GM12873 (cell line): ENCODE data around the gene ZSWIM9.

Experiments
- CTCF ChIP-seq: IDR thresholded peaks from 2 replicates; pipeline ENCODE4 v1.5.1; 2012; ENCODE audit warnings: low read depth, mild to moderate bottlenecking, moderate library complexity, low read length, control low read depth; ENCODE audit not compliant: insufficient read depth; ENCODE audit errors: missing control alignments

The ZSWIM9 gene

GRCh38 chr19:48221628-48222027 lies 51.1 kb downstream of the ZSWIM9 start:
- no peak for TF ChIP-seq CTCF

- no peak for TF ChIP-seq CTCF
Observed at GRCh38 chr19:48230555-48231129, 60.2 kb downstream of the ZSWIM9 start.

GRCh38 chr19:48237057-48237456 lies 66.6 kb downstream of the ZSWIM9 start:
- no peak for TF ChIP-seq CTCF

- TF ChIP-seq CTCF: no peak
Observed at GRCh38 chr19:48239120-48239519, 68.6 kb downstream of the ZSWIM9 start.

GRCh38 chr19:48239582-48240141 lies 69.2 kb downstream of the ZSWIM9 start:
- TF ChIP-seq CTCF: no peak

GRCh38 chr19:48244281-48244680 lies 73.8 kb downstream of the ZSWIM9 start:
- no peak for TF ChIP-seq CTCF

- no peak for TF ChIP-seq CTCF
Observed at GRCh38 chr19:48246101-48246500, 75.6 kb downstream of the ZSWIM9 start.

- no peak for TF ChIP-seq CTCF
Observed at GRCh38 chr19:48247212-48247611, 76.7 kb downstream of the ZSWIM9 start.
